Astrocyte (in vitro differentiated cells and primary cell): ENCODE data around the gene ATRN.
"Not testable (repeated sequence)": the region's sequence is repeated elsewhere in the genome, so short reads cannot be mapped to it uniquely, and the experiment has no call there.

Experiments
- CTCF ChIP-seq: IDR thresholded peaks from 2 replicates; pipeline ENCODE4 v1.5.1; 2011; ENCODE audit warnings: low read depth, mild to moderate bottlenecking, inconsistent platforms, low read length, moderate library complexity; ENCODE audit not compliant: insufficient read depth
- EZH2 ChIP-seq: IDR thresholded peaks from 2 replicates; pipeline ENCODE4 v1.6.1; 2012; ENCODE audit warnings: mild to moderate bottlenecking, low read length, inconsistent platforms; ENCODE audit not compliant: insufficient read depth

DNA sequence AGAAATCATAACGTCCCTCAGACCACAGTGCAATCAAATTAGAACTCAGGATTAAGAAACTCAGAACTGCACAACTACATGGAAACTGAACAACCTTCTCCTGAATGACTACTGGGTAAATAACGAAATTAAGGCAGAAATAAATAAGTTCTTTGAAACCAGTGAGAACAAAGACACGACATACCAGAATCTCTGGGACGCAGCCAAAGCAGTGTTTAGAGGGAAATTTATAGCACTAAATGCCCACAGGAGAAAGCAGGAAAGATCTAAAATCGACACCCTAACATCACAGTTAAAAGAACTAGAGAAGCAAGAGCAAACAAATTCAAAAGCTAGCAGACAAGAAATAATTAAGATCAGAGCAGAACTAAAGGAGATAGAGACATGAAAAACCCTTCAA, 53.9 kb downstream of the ATRN start:
- not testable (repeated sequence) for TF ChIP-seq CTCF, EZH2
